ENCODE data around the gene GPR107.

The GPR107 gene

DNA sequence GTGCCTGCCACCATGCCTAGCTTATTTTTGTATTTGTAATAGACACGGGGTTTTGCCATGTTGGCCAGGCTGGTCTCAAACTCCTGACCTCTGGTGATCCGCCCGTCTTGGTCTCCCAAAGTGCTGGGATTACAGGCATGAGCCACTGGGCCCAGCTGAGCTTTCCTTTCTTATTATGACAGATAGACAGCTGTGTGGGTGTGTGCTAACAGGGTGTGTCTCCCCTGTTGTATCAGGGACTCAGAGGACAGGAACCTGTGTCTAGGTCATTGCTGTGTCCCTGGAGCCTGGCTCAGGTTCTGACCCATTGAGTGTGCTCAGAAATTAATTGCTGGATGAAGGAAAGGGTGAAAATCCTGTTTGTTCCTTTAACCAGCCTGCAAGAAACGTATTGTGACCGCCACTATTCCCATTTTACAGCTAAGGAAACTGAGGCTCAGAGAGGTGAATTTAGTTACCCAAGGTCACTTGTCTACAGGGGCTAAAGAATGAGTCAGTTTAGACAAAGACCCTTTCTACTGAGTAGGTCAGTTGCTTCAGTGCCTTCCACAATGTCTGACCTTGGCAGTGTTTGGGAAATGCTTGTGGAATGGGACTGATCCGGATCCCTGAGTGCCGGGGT, 135.3 kb downstream of the GPR107 start:
- no peak for DNase-seq
